Rectal smooth muscle tissue (tissue), 1 donor: ENCODE results near the gene ZNF648.

Experiments
- H3K27ac ChIP-seq: one replicate; pipeline ENCODE4 v1.7.0; 2013; ENCODE audit warnings: low read depth, low read length, inconsistent platforms
- H3K27me3 ChIP-seq: one replicate; pipeline ENCODE4 v1.7.0; 2013; ENCODE audit warnings: low read length; ENCODE audit not compliant: control insufficient read depth, insufficient read depth
- H3K36me3 ChIP-seq: one replicate; pipeline ENCODE4 v1.7.0; 2013; ENCODE audit warnings: low read length; ENCODE audit not compliant: control insufficient read depth, insufficient read depth
- H3K4me1 ChIP-seq: one replicate; pipeline ENCODE4 v1.7.0; 2013; ENCODE audit warnings: low read length; ENCODE audit not compliant: control insufficient read depth, insufficient read depth
- H3K4me3 ChIP-seq: one replicate; pipeline ENCODE4 v1.7.0; 2013; ENCODE audit warnings: low read length
- H3K9ac ChIP-seq: one replicate; pipeline ENCODE4 v1.7.0; 2013; ENCODE audit warnings: low read length

ZNF648 gene

GRCh38 chr1:182087304-182087703 is 25.8 kb upstream of the ZNF648 start:
- H3K4me1 ChIP-seq, result no peaks in the 10 kb centered on the region
- no peak overlapping the region for H3K27ac ChIP-seq
- H3K4me3 ChIP-seq, result no peak overlapping the region
- H3K27me3 ChIP-seq, result no peaks in the 10 kb centered on the region
- H3K9ac ChIP-seq, result no peak overlapping the region
- H3K36me3 ChIP-seq, result no peaks in the 10 kb centered on the region

DNA sequence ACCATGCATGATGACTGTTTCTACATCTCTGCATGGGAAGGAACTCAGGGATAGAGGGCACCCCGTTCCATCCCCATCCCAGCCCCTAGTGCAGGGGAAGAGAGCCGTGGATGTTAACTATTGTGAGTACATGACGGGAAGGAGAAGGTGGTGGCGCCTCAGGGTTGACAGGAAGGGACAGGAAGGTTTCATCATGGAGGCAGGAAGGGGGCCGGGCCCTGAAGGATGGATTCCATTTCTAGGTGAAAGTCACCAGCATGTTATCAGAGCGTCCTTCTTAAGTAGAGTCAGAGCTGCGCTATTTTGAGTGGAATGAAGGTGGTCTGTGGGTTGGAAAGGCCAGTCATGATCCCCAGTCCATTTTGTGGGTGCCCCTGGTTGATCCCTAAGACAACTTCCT is 25.1 kb upstream of the ZNF648 start:
- no peaks in the 10 kb centered on the region for H3K36me3 ChIP-seq
- H3K27ac ChIP-seq, result no peak overlapping the region
- no peak overlapping the region for H3K9ac ChIP-seq
- H3K4me1 ChIP-seq, result no peaks in the 10 kb centered on the region
- no peak overlapping the region for H3K4me3 ChIP-seq
- no peaks in the 10 kb centered on the region for H3K27me3 ChIP-seq

- H3K27ac ChIP-seq, result no peak overlapping the region
- no peak overlapping the region for H3K4me3 ChIP-seq
- no peak overlapping the region for H3K9ac ChIP-seq
- H3K36me3 ChIP-seq, result no peaks in the 10 kb centered on the region
- no peaks in the 10 kb centered on the region for H3K4me1 ChIP-seq
- no peaks in the 10 kb centered on the region for H3K27me3 ChIP-seq
Observed at GRCh38 chr1:182086136-182086535, 24.6 kb upstream of the ZNF648 start.

DNA sequence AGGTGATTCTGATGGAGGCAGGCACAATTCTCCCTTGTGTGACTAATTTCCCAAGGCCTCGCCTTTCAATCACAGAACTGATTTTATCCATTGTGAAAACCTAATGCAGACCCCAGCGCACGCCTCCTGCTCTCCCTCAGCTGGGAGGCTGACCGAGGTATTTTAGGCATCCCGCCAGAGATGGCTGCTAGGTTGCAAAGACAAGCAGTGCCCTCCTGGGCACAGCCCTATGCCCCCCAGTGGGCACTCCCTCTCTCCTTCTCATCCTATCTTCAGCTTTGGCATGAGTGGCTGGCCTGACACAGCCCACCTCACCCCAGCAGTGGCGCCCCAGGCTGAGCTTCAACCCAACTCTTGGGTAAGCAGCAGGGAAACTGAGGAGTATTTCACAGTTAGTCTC is 24.2 kb upstream of the ZNF648 start:
- no peak overlapping the region for H3K4me3 ChIP-seq
- H3K27ac ChIP-seq, result no peak overlapping the region
- H3K9ac ChIP-seq, result no peak overlapping the region
- H3K36me3 ChIP-seq, result no peaks in the 10 kb centered on the region
- no peaks in the 10 kb centered on the region for H3K27me3 ChIP-seq
- no peaks in the 10 kb centered on the region for H3K4me1 ChIP-seq

DNA sequence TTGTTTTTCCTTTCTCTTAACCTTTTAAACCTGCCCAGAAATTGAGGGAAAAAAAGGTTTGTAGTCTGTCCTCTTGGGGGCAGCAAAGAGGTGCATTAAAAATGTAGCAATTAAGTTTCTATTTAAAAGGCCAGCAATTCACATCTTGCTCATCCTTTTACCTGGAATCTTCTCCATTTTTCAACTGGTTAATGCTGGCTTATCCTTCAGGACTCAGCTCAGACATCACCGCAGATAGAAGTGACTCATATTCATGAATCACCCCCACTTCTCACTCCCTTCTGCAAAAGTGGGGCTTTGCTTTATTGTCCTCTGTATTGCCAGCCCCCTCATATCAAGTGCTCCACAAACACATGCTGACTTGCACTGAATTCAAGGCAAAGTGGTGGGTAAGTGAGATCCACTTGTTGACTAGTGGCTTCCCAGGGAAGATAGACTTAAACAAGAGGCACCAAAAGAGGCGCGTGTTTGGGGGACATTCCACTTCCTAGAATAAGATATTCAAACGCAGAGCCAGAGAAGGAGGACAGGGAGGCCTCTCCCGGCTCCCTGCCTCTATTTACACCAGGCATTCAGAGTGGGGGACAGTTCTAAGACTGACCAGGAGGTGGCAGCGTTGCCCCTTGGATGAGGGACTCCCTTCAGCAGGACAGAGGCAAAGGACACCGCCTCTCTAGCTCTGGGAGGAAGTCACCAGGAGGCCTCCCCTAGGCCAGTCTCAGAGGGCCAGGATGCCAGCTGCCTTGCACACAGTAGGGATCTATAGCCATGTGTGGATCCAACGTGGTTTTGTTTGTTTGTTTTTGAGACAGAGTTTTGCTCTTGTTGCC is 23.2 kb upstream of the ZNF648 start:
- Histone ChIP-seq H3K4me1 (no peaks in the 10 kb centered on the region), H3K9ac (no peak overlapping the region), H3K4me3 (no peak overlapping the region), H3K36me3 (no peaks in the 10 kb centered on the region), H3K27me3 (no peaks in the 10 kb centered on the region), H3K27ac (no peak overlapping the region)

- no peak overlapping the region for H3K4me3 ChIP-seq
- no peaks in the 10 kb centered on the region for H3K27me3 ChIP-seq
- H3K27ac ChIP-seq, result no peak overlapping the region
- no peak overlapping the region for H3K9ac ChIP-seq
- H3K4me1 ChIP-seq, result no peaks in the 10 kb centered on the region
- H3K36me3 ChIP-seq, result no peaks in the 10 kb centered on the region
Observed at GRCh38 chr1:182083851-182084486, 22.5 kb upstream of the ZNF648 start.

DNA sequence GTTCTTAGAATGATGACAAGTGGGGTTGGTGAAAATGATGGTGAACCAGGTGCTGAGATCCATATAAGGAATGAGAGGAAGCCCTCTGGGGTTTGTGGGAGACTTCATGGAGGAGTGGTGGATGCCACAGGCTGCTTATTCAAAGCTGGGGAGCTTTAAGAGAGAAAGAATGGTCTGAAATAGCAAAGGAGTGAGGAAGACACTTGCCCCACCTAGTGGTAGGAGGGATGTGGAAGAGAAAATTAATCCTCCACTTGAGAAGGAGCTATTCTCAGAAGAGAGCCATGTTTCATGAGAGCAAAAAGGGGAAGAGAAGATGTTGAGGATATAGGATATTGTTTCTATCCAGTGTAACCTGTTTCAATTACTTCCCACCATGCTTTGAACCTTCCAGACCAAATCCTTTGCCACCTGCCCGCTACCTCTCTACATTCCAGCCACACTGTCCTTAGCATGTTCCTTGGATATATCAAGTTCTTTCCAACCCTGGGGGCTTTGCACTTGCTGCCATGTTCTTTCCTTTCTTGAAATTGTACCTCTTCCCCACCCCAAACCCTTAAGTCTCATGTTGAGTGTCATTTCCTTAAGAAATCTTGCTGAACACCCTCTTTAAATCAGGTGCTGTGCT is 19.6 kb upstream of the ZNF648 start:
- Histone ChIP-seq H3K27me3 (no peaks in the 10 kb centered on the region), H3K9ac (no peak overlapping the region), H3K4me3 (no peak overlapping the region), H3K36me3 (no peaks in the 10 kb centered on the region), H3K4me1 (no peaks in the 10 kb centered on the region), H3K27ac (no peak overlapping the region)

- no peaks in the 10 kb centered on the region for H3K27me3 ChIP-seq
- H3K4me1 ChIP-seq, result no peaks in the 10 kb centered on the region
- H3K4me3 ChIP-seq, result no peak overlapping the region
- H3K36me3 ChIP-seq, result no peaks in the 10 kb centered on the region
- H3K9ac ChIP-seq, result no peak overlapping the region
- H3K27ac ChIP-seq, result no peak overlapping the region
Observed at GRCh38 chr1:182080040-182080439, 18.5 kb upstream of the ZNF648 start.

GRCh38 chr1:182071924-182072323 is 10.4 kb upstream of the ZNF648 start:
- no peak overlapping the region for H3K9ac ChIP-seq
- H3K27me3 ChIP-seq, result no peaks in the 10 kb centered on the region
- no peaks in the 10 kb centered on the region for H3K36me3 ChIP-seq
- no peak overlapping the region for H3K27ac ChIP-seq
- H3K4me1 ChIP-seq, result no peaks in the 10 kb centered on the region
- no peak overlapping the region for H3K4me3 ChIP-seq

DNA sequence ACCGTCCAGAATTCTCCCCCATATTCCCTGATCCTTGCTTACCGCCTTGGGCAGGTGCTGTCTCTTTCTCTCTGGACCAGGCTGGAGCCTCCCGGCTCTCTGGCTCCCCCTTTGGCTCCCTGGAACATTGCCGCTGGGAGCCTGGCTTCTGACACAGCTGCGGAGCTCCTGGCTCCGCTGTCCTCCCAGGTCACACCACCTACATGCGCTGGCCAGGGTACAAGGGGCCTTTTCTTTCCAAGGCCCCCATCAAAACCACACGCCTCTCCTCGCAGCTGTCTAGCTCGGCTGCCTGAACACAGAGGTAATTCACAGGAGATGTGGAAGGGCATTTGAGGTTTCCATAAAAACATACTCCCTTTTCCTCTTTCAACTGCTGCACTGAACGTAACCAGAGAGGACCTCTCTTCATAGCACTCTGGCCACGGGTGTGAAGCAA is 7.5 kb upstream of the ZNF648 start:
- Histone ChIP-seq H3K36me3 (no peaks in the 10 kb centered on the region), H3K4me3 (no peak overlapping the region), H3K4me1 (no peaks in the 10 kb centered on the region), H3K27ac (no peak overlapping the region), H3K9ac (no peak overlapping the region), H3K27me3 (no peaks in the 10 kb centered on the region)

DNA sequence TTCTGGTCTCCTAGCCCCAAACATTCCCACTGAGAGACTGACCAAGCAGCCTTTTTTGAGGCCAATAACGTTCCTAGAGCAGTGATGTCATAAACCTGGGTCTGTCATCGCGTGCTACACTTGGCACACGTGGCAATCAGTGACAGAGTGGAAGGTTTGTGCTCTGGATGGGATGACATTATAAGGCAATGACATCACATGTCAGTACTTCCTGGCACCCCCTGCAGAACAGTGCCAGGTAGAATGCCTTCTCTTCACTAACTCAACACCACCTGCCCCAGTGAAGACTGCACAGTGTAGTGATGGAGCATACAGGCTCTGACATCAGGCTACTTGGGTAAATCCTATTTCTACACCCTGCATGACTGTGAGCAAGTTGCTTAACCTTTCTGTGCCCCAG is 5.4 kb upstream of the ZNF648 start:
- H3K27ac ChIP-seq, result no peak overlapping the region
- H3K4me3 ChIP-seq, result no peak overlapping the region
- no peaks in the 10 kb centered on the region for H3K4me1 ChIP-seq
- no peak overlapping the region for H3K9ac ChIP-seq
- no peaks in the 10 kb centered on the region for H3K27me3 ChIP-seq
- no peaks in the 10 kb centered on the region for H3K36me3 ChIP-seq

GRCh38 chr1:182065126-182065845 is 3.8 kb upstream of the ZNF648 start:
- H3K36me3 ChIP-seq, result no peaks in the 10 kb centered on the region
- H3K4me3 ChIP-seq, result no peak overlapping the region
- no peaks in the 10 kb centered on the region for H3K4me1 ChIP-seq
- no peak overlapping the region for H3K9ac ChIP-seq
- no peak overlapping the region for H3K27ac ChIP-seq
- peaks cover 2% of the 10 kb centered on the region for H3K27me3 ChIP-seq
